Activated CD4-positive, alpha-beta T cell treated with anti-CD3 and anti-CD28 coated beads for 48 hours (primary cell): ENCODE results near the gene LIPA.

Experiments
- DNase-seq: peaks from one replicate; pipeline ENCODE4 v3.0.0-alpha.2; 2020

LIPA gene

GRCh38 chr10:89238956-89239644 is 12.5 kb downstream of the LIPA start:
- DNase-seq: no peak

GRCh38 chr10:89237849-89238248 is 13.7 kb downstream of the LIPA start:
- no peak for DNase-seq

- DNase-seq: no peak
Measured at GRCh38 chr10:89236226-89236797, 15.3 kb downstream of the LIPA start.

- no peak for DNase-seq
Measured at GRCh38 chr10:89235073-89235798, 16.3 kb downstream of the LIPA start.

- no peak for DNase-seq
Measured at GRCh38 chr10:89233033-89233432, 18.5 kb downstream of the LIPA start.

GRCh38 chr10:89228962-89229361 is 22.6 kb downstream of the LIPA start:
- no peak for DNase-seq

GRCh38 chr10:89228146-89228545 is 23.4 kb downstream of the LIPA start:
- no peak for DNase-seq

GRCh38 chr10:89226891-89227290 is 24.7 kb downstream of the LIPA start:
- no peak for DNase-seq

- no peak for DNase-seq
Measured at GRCh38 chr10:89224739-89225443, 26.7 kb downstream of the LIPA start.

GRCh38 chr10:89221919-89222318 is 29.7 kb downstream of the LIPA start:
- DNase-seq: no peak

- DNase-seq: no peak
Measured at GRCh38 chr10:89219513-89220218, 31.9 kb downstream of the LIPA start.

GRCh38 chr10:89217057-89217990 is 34.3 kb downstream of the LIPA start:
- peak; percentile 75 for DNase-seq

GRCh38 chr10:89216056-89216455 is 35.5 kb downstream of the LIPA start:
- DNase-seq: no peak

GRCh38 chr10:89215511-89215910 is 36.1 kb downstream of the LIPA start:
- DNase-seq: no peak

GRCh38 chr10:89214566-89215165 is 36.9 kb downstream of the LIPA start:
- DNase-seq: no peak

- no peak for DNase-seq
Measured at GRCh38 chr10:89213191-89213808, 38.3 kb downstream of the LIPA start.

- DNase-seq: no peak
Measured at GRCh38 chr10:89210794-89211425, 40.7 kb downstream of the LIPA start.

GRCh38 chr10:89209718-89210117 is 41.9 kb downstream of the LIPA start:
- DNase-seq: no peak

GRCh38 chr10:89207801-89208551 is 43.6 kb downstream of the LIPA start:
- DNase-seq: peak; percentile 24
